ENCODE measurements around the gene CRACR2A. TPM values are rescaled to one million over a fixed set of nuclear protein-coding genes. Genes with fewer than 3 reads are reported as not detected.

CRACR2A gene, protein sequence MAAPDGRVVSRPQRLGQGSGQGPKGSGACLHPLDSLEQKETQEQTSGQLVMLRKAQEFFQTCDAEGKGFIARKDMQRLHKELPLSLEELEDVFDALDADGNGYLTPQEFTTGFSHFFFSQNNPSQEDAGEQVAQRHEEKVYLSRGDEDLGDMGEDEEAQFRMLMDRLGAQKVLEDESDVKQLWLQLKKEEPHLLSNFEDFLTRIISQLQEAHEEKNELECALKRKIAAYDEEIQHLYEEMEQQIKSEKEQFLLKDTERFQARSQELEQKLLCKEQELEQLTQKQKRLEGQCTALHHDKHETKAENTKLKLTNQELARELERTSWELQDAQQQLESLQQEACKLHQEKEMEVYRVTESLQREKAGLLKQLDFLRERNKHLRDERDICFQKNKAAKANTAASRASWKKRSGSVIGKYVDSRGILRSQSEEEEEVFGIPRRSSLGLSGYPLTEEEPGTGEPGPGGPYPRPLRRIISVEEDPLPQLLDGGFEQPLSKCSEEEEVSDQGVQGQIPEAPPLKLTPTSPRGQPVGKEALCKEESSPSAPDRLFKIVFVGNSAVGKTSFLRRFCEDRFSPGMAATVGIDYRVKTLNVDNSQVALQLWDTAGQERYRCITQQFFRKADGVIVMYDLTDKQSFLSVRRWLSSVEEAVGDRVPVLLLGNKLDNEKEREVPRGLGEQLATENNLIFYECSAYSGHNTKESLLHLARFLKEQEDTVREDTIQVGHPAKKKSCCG
- 100 to 1,000 TPM in 2 of 4 donors, 10 to 100 TPM in 2; 34.5 to 165 (median 85.8) TPM for total RNA-seq

DNA sequence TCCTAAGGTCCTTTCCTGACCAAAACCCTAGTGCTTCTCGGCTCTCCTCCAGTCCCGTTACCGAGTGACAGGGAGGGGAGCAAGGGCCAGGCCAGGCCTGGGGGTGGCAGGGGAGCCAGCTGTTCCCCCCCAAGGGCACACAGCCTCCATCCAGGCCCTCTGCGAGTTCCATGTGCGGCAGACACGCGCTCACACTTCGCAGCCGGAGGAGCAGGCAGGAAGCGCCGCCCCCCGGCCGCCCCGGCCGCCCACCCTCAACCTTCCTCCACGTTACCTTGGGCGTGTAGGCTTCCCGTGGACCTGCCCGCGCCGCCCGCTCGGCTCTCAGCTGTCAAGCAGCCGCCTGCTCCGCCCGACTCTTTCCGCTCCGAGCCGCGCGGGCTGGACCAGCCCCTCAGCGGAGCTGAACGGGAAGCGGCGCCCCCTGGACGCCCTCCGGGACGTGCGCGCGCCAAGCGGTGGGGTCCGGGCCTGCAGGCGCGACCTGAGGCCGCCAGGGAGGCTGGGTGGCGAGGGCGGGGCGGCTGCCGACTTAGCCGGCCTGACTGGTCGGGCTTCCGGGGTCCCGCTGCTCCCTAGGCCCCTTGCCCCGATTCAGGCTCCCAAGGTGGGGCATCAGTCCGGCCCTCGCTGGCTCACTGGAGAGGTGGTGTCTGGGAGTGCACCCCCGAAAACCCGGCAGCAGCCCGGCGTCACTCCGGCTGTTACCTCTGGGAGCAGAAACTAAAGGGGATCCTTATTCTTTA, at the start of gene CRACR2A:
CRACR2A (minus strand) TSS at position 369 of the 746 bp plus-strand sequence. CDS start 56,110 bp downstream, outside the sequence.
- intact Hi-C loops (cut with DNase I; ENCODE audit: low total_unique reads) = no loop called here
- H3K4me1 ChIP-seq = peaks cover 0 to 41% (median 23%) of the 10 kb centered on the region in 4 donors
- TF ChIP-seq POLR2A (IDR thresholded peaks at IDR 0.05) (peak; percentile 30), POLR2AphosphoS5 (IDR thresholded peaks at IDR 0.05) (peak in 2 of 3 donors; percentile 19 to 44), EP300 (IDR thresholded peaks at IDR 0.05; ENCODE audit: low read depth) (no peak), CTCF (IDR thresholded peaks at IDR 0.05) (peak; percentile 51 to 94 (median 74))
- H3K9me3 ChIP-seq = no peaks in the 10 kb centered on the region
- DNase-seq = peak; percentile 84
- peak within 1 kb of the TSS; percentile 78 to 91 (median 82) for H3K27ac ChIP-seq
- in situ Hi-C loops (cut with MboI; ENCODE audit: low pct_ligation_motif_present in 1 of 4, low pct_unique_long_range_greater_than_20kb in 1 of 4, low sequenced_read_pairs in 3 of 4) = no loop called here
- WGBS, 2 donors (ENCODE audit: low coverage in 1 of 2) = 5% methylated on average over 25 of the region's 62 CpGs; no CpG with 5 or more reads in 1 of the 2 donors
- H3K36me3 ChIP-seq = no peaks in the 10 kb centered on the region
- H3K27me3 ChIP-seq = no peaks in the 10 kb centered on the region
- peak within 1 kb of the TSS; percentile 21 to 53 (median 44) for H3K4me3 ChIP-seq

GRCh38 chr12:3797531-3798048, 44.7 kb upstream of the CRACR2A start:
- no peaks in the 10 kb centered on the region for H3K36me3 ChIP-seq
- WGBS, 2 donors (ENCODE audit: low coverage in 1 of 2) = 90 to 91% methylated on average over 1 to 3 of the region's 3 CpGs
- in situ Hi-C loops (cut with MboI; ENCODE audit: low pct_ligation_motif_present in 1 of 4, low pct_unique_long_range_greater_than_20kb in 1 of 4, low sequenced_read_pairs in 3 of 4) (loop anchor here in 3 of 4 donors (10.0 to 25.0 kb wide), 2 partner anchors 503 to 510 kb away; no protein-coding TSS in a partner anchor), intact Hi-C loops (cut with DNase I; ENCODE audit: low total_unique reads) (no loop called here)
- no peak overlapping the region for H3K27ac ChIP-seq
- TF ChIP-seq POLR2AphosphoS5 (IDR thresholded peaks at IDR 0.05) (no peak), CTCF (IDR thresholded peaks at IDR 0.05) (no peak), POLR2A (IDR thresholded peaks at IDR 0.05) (no peak), EP300 (IDR thresholded peaks at IDR 0.05; ENCODE audit: low read depth) (no peak)
- H3K27me3 ChIP-seq = no peaks in the 10 kb centered on the region
- H3K9me3 ChIP-seq = no peaks in the 10 kb centered on the region
- no peak for DNase-seq
- H3K4me3 ChIP-seq = no peak overlapping the region
- no peaks in the 10 kb centered on the region for H3K4me1 ChIP-seq

GRCh38 chr12:3795492-3796133, 42.7 kb upstream of the CRACR2A start:
- Histone ChIP-seq H3K4me1 (no peaks in the 10 kb centered on the region), H3K36me3 (no peaks in the 10 kb centered on the region), H3K27me3 (no peaks in the 10 kb centered on the region), H3K9me3 (no peaks in the 10 kb centered on the region), H3K27ac (no peak overlapping the region), H3K4me3 (no peak overlapping the region)
- no peak for DNase-seq
- intact Hi-C loops (cut with DNase I; ENCODE audit: low total_unique reads) = no loop called here
- TF ChIP-seq POLR2A (IDR thresholded peaks at IDR 0.05) (no peak), EP300 (IDR thresholded peaks at IDR 0.05; ENCODE audit: low read depth) (no peak), POLR2AphosphoS5 (IDR thresholded peaks at IDR 0.05) (no peak), CTCF (IDR thresholded peaks at IDR 0.05) (no peak)
- in situ Hi-C loops (cut with MboI; ENCODE audit: low pct_ligation_motif_present in 1 of 4, low pct_unique_long_range_greater_than_20kb in 1 of 4, low sequenced_read_pairs in 3 of 4) = loop anchor here in 3 of 4 donors (10.0 to 25.0 kb wide), 2 partner anchors 501 to 508 kb away; no protein-coding TSS in a partner anchor
- 64 to 70% methylated on average over 2 to 5 of the region's 5 CpGs for WGBS, 2 donors (ENCODE audit: low coverage in 1 of 2)

All from transverse colon (tissue), 4 donors.